ENCODE results near the gene GPRC5B. TPM values are rescaled to one million over a fixed set of nuclear protein-coding genes. Genes with fewer than 3 reads are reported as not detected.

GPRC5B gene
- total and polyA plus RNA-seq, 2 donors (not counting 3 experiments of a cell fraction or from before 2014, with no cell fraction given): 42.3 TPM

DNA sequence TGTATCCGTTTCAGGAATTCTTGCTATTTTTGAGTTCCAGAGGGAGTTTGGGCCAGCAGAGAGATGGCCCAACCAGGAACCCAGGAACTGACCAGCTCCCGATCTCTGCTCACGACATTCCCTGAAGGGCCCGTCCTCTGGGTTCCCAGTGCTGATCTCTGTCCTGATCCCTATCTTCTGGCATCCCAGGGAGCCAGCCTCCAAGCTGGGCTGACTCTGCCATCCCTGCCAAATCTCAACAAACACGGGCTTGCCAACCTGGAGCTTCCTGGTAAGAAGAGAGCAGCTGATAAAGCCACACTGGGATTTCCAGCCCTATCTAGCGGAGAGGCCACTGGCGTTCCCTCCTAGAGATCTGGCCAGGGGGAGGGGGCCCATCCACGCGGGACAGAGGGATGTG, 16.2 kb downstream of the GPRC5B start:
- dilution Hi-C loops (cut with MboI; ENCODE audit: extremely low pct_ligation_motif_present, low sequenced_read_pairs) (no loop called here), intact Hi-C loops (cut with micrococcal nuclease) (no loop called here)
- CTCF ChIA-PET: interaction anchor here (0.9 kb wide), 1 partner anchor 16 kb away, joined by 3 read pairs; the partner anchor contains the start of gene GPRC5B
- Histone ChIP-seq H3K27me3 (ENCODE audit: control insufficient read depth in 2 of 2, insufficient read depth in 2 of 2, low read length in 2 of 2) (no peaks in the 10 kb centered on the region), H4K20me1 (replicated peaks; ENCODE audit: control insufficient read depth, extremely low read depth, insufficient read depth, low read length) (no peaks in the 10 kb centered on the region), H3K9me3 (replicated peaks; ENCODE audit: control insufficient read depth, insufficient read depth, low read length) (no peaks in the 10 kb centered on the region), H3K79me2 (ENCODE audit: control insufficient read depth, insufficient read depth, low read length) (no peaks in the 10 kb centered on the region), H2AFZ (ENCODE audit: low read depth, low read length) (no peak overlapping the region), H3K4me3 (replicated peaks in 1 of 3; ENCODE audit: insufficient read depth in 1 of 3, low read depth in 1 of 3, low read length in 3 of 3) (no peak overlapping the region), H3K4me2 (ENCODE audit: insufficient read depth, low read length) (no peak overlapping the region), H3K36me3 (ENCODE audit: control insufficient read depth in 2 of 2, extremely low read depth in 1 of 2, insufficient read depth in 2 of 2, low read length in 2 of 2) (peaks cover 0 to 10% of the 10 kb centered on the region in 2 experiments), H3K4me1 (ENCODE audit: control insufficient read depth, extremely low read depth, insufficient read depth, low read length) (no peaks in the 10 kb centered on the region), H3K27ac (ENCODE audit: insufficient read depth, low read depth, low read length) (no peak overlapping the region), H3K9ac (replicated peaks; ENCODE audit: extremely low read depth, insufficient read depth, low read length) (no peak overlapping the region), H3K9me1 (replicated peaks; ENCODE audit: control insufficient read depth, extremely low read depth, insufficient read depth, low read length) (no peaks in the 10 kb centered on the region)
- no peak for DNase-seq (ENCODE audit: low read depth, low spot score)
- POLR2A ChIA-PET: no interaction called here
- FAIRE-seq: no peak
- TF ChIP-seq POLR2AphosphoS5 (IDR thresholded peaks at IDR 0.05; ENCODE audit: insufficient read depth, low read depth, low read length) (no peak), EZH2 (IDR thresholded peaks at IDR 0.05; ENCODE audit: borderline replicate concordance, low read depth, low read length, severe bottlenecking) (no peak), GATA2 (IDR thresholded peaks at IDR 0.05; ENCODE audit: insufficient read depth, insufficient read length, low read depth, low read length) (no peak), JUN (IDR thresholded peaks at IDR 0.05; ENCODE audit: borderline replicate concordance, insufficient read depth, insufficient read length, low read depth) (no peak), FOS (IDR thresholded peaks at IDR 0.05; ENCODE audit: borderline replicate concordance, insufficient read depth, low read length) (no peak), POLR2A (IDR thresholded peaks at IDR 0.05; ENCODE audit: low read depth, low read length) (no peak), MYC (IDR thresholded peaks at IDR 0.05; ENCODE audit: low read depth, low read length) (no peak)
- TF ChIP-seq, protein P1, sequence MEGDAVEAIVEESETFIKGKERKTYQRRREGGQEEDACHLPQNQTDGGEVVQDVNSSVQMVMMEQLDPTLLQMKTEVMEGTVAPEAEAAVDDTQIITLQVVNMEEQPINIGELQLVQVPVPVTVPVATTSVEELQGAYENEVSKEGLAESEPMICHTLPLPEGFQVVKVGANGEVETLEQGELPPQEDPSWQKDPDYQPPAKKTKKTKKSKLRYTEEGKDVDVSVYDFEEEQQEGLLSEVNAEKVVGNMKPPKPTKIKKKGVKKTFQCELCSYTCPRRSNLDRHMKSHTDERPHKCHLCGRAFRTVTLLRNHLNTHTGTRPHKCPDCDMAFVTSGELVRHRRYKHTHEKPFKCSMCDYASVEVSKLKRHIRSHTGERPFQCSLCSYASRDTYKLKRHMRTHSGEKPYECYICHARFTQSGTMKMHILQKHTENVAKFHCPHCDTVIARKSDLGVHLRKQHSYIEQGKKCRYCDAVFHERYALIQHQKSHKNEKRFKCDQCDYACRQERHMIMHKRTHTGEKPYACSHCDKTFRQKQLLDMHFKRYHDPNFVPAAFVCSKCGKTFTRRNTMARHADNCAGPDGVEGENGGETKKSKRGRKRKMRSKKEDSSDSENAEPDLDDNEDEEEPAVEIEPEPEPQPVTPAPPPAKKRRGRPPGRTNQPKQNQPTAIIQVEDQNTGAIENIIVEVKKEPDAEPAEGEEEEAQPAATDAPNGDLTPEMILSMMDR (IDR thresholded peaks at IDR 0.05; ENCODE audit: extremely low read depth in 1 of 2, insufficient read depth in 1 of 2, low read depth in 1 of 2, low read length in 2 of 2): no peak
- TF ChIP-seq, protein P2, sequence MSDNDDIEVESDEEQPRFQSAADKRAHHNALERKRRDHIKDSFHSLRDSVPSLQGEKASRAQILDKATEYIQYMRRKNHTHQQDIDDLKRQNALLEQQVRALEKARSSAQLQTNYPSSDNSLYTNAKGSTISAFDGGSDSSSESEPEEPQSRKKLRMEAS (IDR thresholded peaks at IDR 0.05; ENCODE audit: insufficient read depth, insufficient read length): no peak
- BruUV-seq (replicated peaks): no TSS peak

All from endothelial cell of umbilical vein (primary cell).